Measurements from ENCODE around the gene SLC2A10.

DNA sequence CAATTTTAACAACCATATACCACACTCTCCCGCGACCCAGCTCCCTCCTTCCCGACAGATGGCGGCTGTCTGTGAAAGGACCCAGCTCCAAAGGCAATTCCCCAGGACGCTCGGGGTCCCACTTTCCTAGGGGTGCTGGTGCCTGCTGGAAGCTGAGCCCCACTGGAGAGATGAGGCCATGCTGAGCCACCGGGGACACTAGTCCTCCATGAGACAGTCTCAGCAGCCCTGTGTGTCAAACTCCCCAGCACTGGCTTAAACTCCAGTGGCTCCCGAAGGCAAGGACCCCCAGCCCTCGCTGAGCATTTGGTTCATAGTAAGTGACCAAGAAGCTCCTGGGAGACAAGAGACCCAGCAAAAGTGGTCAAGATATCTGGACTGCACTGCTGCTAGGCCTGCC is 52.1 kb downstream of the SLC2A10 start:
- TF ChIP-seq POLR2A (IDR thresholded peaks at IDR 0.05; ENCODE audit: extremely low read depth, insufficient read length) (no peak), CTCF (IDR thresholded peaks at IDR 0.05; ENCODE audit: low read depth, low read length) (no peak), MYC (IDR thresholded peaks at IDR 0.05; ENCODE audit: low read depth, low read length) (no peak)

Data from NB4 (cell line).